B cell (primary cell): ENCODE measurements around the gene KDELR3. TPM values are rescaled to one million over a fixed set of nuclear protein-coding genes. Genes with fewer than 3 reads are reported as not detected.

ENCODE experiments used
- ATAC-seq: fragments of 200-7000 bp; cut with Tn5 transposase; one replicate; pipeline ENCODE4 v1.10.0; 2021; ENCODE audit warnings: low read depth, mild to moderate bottlenecking, moderate number of reproducible peaks, moderate library complexity
- CTCF ChIA-PET: fragments of 350-600 bp; sonication (Branson Sonifier 250); formaldehyde crosslinking; loops from one replicate; lab custom pipeline; 2021; ENCODE audit warnings: antibody characterized with exemption, inconsistent platforms; lab: Charles Lee
- POLR2A ChIA-PET: fragments of 350-600 bp; sonication (Branson Sonifier 250); formaldehyde crosslinking; loops from one replicate; lab custom pipeline; 2021; ENCODE audit warnings: antibody characterized with exemption; lab: Charles Lee
- DNase-seq: peaks from one replicate; pipeline ENCODE4 v3.0.0; 2013
- H2AFZ ChIP-seq: 2 replicates; pipeline ENCODE4 v1.6.1; 2012; ENCODE audit warnings: mild to moderate bottlenecking, low read depth, low read length; ENCODE audit not compliant: insufficient read depth, poor library complexity, severe bottlenecking
- H3K27ac ChIP-seq, 2 donors: 1 replicate in 1 of 2; 2 replicates in 1 of 2; pipeline ENCODE4 v1.5.1; 2012 to 2013; ENCODE audit warnings: low read length in 2 of 2, mild to moderate bottlenecking in 2 of 2, moderate library complexity in 1 of 2
- H3K27me3 ChIP-seq, 4 experiments: fragments of 200-600 bp in 1 of 4; sonication (generic) in 1 of 4; replicated peaks in 1 of 4; 1 replicate in 2 of 4; 2 replicates in 2 of 4; pipeline versions ENCODE4 v1.6.1 to v1.7.0; 2013 to 2016; ENCODE audit warnings: low read length in 3 of 4, mild to moderate bottlenecking in 2 of 4, mixed read lengths in 1 of 4, moderate library complexity in 1 of 4; ENCODE audit not compliant: insufficient read depth in 4 of 4, control insufficient read depth in 3 of 4; ENCODE audit errors: control extremely low read depth in 1 of 4
- H3K36me3 ChIP-seq, 2 experiments: replicated peaks in 1 of 2; 1 replicate in 1 of 2; 2 replicates in 1 of 2; pipeline versions ENCODE4 v1.6.1 to v1.7.1; 2013; ENCODE audit warnings: low read length in 1 of 2; ENCODE audit not compliant: insufficient read depth in 2 of 2, control insufficient read depth in 1 of 2; ENCODE audit errors: control extremely low read depth in 1 of 2, extremely low read depth in 1 of 2
- H3K4me1 ChIP-seq, 2 donors: fragments of 200-600 bp in 1 of 2; sonication (generic) in 1 of 2; 1 replicate in 1 of 2; 2 replicates in 1 of 2; pipeline versions ENCODE4 v1.5.1 to v1.6.1; 2013 to 2017; ENCODE audit warnings: low read length in 2 of 2; ENCODE audit not compliant: control insufficient read depth in 2 of 2, insufficient read depth in 2 of 2
- H3K4me2 ChIP-seq: replicated peaks from 2 replicates; pipeline ENCODE3; 2012; ENCODE audit warnings: mild to moderate bottlenecking, low read depth, low read length; ENCODE audit not compliant: poor library complexity, severe bottlenecking
- H3K4me3 ChIP-seq, 5 experiments: fragments of 200-600 bp in 1 of 5; sonication (generic) in 1 of 5; 1 replicate in 3 of 5; 2 replicates in 2 of 5; pipeline versions ENCODE4 v1.5.1 to v1.7.0; 2011 to 2016; ENCODE audit warnings: low read length in 4 of 5, mild to moderate bottlenecking in 4 of 5, low read depth in 2 of 5, control low read depth in 1 of 5, moderate library complexity in 1 of 5; ENCODE audit not compliant: insufficient read depth in 1 of 5; ENCODE audit errors: control extremely low read depth in 1 of 5, extremely low read depth in 1 of 5
- H3K79me2 ChIP-seq: fragments of 200-600 bp; sonication (generic); one replicate; pipeline ENCODE4 v1.6.0; 2016; ENCODE audit warnings: low read length; ENCODE audit not compliant: control insufficient read depth, insufficient read depth
- H3K9ac ChIP-seq: fragments of 200-600 bp; sonication (generic); 2 replicates; pipeline ENCODE4 v1.6.1; 2017; ENCODE audit warnings: mild to moderate bottlenecking, low read length, moderate library complexity
- H3K9me3 ChIP-seq, 3 donors: one replicate each; pipeline versions ENCODE4 v1.6.1 to v1.7.1; 2013; ENCODE audit warnings: low read length in 2 of 3; ENCODE audit not compliant: control insufficient read depth in 2 of 3, insufficient read depth in 1 of 3; ENCODE audit errors: control extremely low read depth in 1 of 3
- H4K20me1 ChIP-seq: 2 replicates; pipeline ENCODE4 v1.6.0; 2012; ENCODE audit warnings: mild to moderate bottlenecking, low read length; ENCODE audit not compliant: insufficient read depth, control insufficient read depth, poor library complexity, severe bottlenecking
- H3K27ac Mint-ChIP-seq: one replicate; pipeline ENCODE4 v1.8.0; 2021; ENCODE audit warnings: mixed read lengths
- H3K27me3 Mint-ChIP-seq: one replicate; pipeline ENCODE4 v1.8.0; 2021; ENCODE audit warnings: mixed read lengths
- H3K4me1 Mint-ChIP-seq: one replicate; pipeline ENCODE4 v1.8.0; 2021; ENCODE audit warnings: mixed read lengths
- H3K4me3 Mint-ChIP-seq: one replicate; pipeline ENCODE4 v1.8.0; 2021; ENCODE audit warnings: mixed read lengths
- H3K9me3 Mint-ChIP-seq: one replicate; pipeline ENCODE4 v1.8.0; 2022; ENCODE audit warnings: mixed read lengths; ENCODE audit not compliant: insufficient read depth
- EZH2 ChIP-seq: IDR thresholded peaks from 2 replicates; pipeline ENCODE4 v1.6.1; 2012; ENCODE audit warnings: borderline replicate concordance, low read depth, mild to moderate bottlenecking, moderate library complexity, low read length; ENCODE audit not compliant: insufficient read depth, poor library complexity, severe bottlenecking
- WGBS: methylation state at CpG from one replicate; pipeline ENCODE4 v1.1.5; 2013; ENCODE audit warnings: missing lambda C conversion rate; ENCODE audit not compliant: insufficient coverage; 5-methylcytosine and 5-hydroxymethylcytosine counted together
- intact Hi-C: fragments of 100-400 bp; cut with micrococcal nuclease; formaldehyde crosslinking; loops from one replicate; pipeline ENCODE4 v1.10.0; 2022
- polyA plus RNA-seq: library from polyadenylated mRNA; depleted of rRNA; stranded (reverse); fragments of >200 nt; gene quantifications from 2 replicates; pipeline ENCODE4 v1.2.3, GENCODE V29; 2012
- total RNA-seq, 2 donors: library from RNA; stranded (reverse); fragments of 120-200 nt in 1 of 2; gene quantifications; 1 replicate in 1 of 2; 2 replicates in 1 of 2; pipeline versions ENCODE4 v1.2.3 to v1.2.4, GENCODE V29; 2013 to 2022
- TF ChIP-seq, protein P1 (sequence below): fragments of 200-600 bp; IDR thresholded peaks from one replicate; pipeline ENCODE4 v1.8.0; 2022; ENCODE audit warnings: antibody characterized with exemption, mild to moderate bottlenecking

The KDELR3 gene
- total and polyA plus RNA-seq, 2 donors (not counting 1 experiment from before 2014, with no cell fraction given), result not detected

DNA sequence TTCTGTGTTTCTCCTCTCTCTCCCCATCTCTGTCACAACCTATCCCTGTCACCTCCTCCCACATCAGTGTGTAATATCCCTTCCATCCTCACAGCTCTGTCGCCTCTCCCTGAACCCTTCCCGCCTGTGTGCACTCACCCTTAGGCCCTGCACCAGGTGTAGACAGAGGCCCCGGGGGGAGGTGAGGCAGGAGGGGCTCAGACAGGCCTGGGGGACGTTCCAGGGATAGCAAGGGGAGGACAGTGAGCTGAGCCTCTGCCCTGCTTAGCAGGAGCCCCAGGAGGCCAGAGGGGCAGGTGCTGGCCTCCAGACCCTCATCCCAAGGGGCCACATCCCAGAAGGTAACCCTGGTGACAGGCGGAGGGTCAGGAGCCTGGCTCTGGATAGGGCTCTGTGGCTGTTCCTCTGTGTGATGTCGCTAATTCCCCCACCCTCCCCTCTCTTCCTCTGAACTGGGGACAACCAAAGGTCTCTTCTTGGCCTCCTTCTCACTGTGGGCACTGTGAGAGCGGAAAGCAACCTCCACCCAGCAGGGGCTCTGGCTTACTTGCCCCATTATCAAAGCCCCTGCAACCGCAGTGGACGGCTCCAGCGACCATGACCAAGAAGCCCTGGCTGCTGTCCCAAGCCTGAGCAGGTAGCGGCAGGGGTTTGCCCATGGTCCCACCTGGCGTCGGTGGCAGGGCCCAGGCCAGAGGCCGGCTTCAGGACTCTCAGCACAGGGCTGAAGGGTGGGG is 48.6 kb upstream of the KDELR3 start:
- H3K36me3 ChIP-seq, result no peaks in the 10 kb centered on the region
- no peak overlapping the region for H3K4me2 ChIP-seq
- ChIA-PET POLR2A (no interaction called here), CTCF (no interaction called here)
- no peaks in the 10 kb centered on the region for H3K79me2 ChIP-seq
- Mint-ChIP-seq H3K9me3 (no peaks in the 10 kb centered on the region), H3K27me3 (no peaks in the 10 kb centered on the region), H3K4me1 (no peaks in the 10 kb centered on the region), H3K27ac (no peak overlapping the region), H3K4me3 (no peak overlapping the region)
- intact Hi-C loops, result no loop called here
- TF ChIP-seq EZH2, result no peak
- TF ChIP-seq, protein P1, sequence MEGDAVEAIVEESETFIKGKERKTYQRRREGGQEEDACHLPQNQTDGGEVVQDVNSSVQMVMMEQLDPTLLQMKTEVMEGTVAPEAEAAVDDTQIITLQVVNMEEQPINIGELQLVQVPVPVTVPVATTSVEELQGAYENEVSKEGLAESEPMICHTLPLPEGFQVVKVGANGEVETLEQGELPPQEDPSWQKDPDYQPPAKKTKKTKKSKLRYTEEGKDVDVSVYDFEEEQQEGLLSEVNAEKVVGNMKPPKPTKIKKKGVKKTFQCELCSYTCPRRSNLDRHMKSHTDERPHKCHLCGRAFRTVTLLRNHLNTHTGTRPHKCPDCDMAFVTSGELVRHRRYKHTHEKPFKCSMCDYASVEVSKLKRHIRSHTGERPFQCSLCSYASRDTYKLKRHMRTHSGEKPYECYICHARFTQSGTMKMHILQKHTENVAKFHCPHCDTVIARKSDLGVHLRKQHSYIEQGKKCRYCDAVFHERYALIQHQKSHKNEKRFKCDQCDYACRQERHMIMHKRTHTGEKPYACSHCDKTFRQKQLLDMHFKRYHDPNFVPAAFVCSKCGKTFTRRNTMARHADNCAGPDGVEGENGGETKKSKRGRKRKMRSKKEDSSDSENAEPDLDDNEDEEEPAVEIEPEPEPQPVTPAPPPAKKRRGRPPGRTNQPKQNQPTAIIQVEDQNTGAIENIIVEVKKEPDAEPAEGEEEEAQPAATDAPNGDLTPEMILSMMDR, result no peak
- H3K9ac ChIP-seq, result no peak overlapping the region
- H3K4me1 ChIP-seq, result no peaks in the 10 kb centered on the region
- ATAC-seq (no peak), DNase-seq (no peak)
- WGBS, result 92% methylated on average over 13 of the region's 14 CpGs
- no peaks in the 10 kb centered on the region for H3K27me3 ChIP-seq
- no peak overlapping the region for H3K27ac ChIP-seq
- H3K9me3 ChIP-seq, result no peaks in the 10 kb centered on the region
- H2AFZ ChIP-seq, result no peak overlapping the region
- H3K4me3 ChIP-seq, result no peak overlapping the region
- no peaks in the 10 kb centered on the region for H4K20me1 ChIP-seq

DNA sequence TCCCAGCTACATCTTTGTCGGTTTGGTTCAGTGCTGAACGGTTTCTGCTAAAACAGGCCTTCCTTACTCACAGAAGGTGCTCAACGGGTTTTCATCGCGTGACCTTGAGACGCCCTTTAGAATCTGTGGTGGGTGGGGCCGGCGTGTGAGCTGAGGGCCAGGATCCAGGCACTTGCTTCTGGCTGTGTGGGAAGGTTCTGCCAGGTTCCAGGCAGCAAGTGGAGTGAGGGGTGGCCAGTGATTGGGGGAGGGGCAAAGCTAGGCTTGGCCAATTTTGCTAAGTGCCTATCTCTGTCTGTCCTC is 48.1 kb upstream of the KDELR3 start:
- POLR2A ChIA-PET, result no interaction called here
- H3K9me3 Mint-ChIP-seq, result no peaks in the 10 kb centered on the region
- Histone ChIP-seq H4K20me1 (no peaks in the 10 kb centered on the region), H3K27me3 (no peaks in the 10 kb centered on the region), H3K36me3 (no peaks in the 10 kb centered on the region), H2AFZ (no peak overlapping the region), H3K4me1 (no peaks in the 10 kb centered on the region), H3K4me3 (no peak overlapping the region), H3K27ac (no peak overlapping the region), H3K79me2 (no peaks in the 10 kb centered on the region), H3K9ac (no peak overlapping the region), H3K9me3 (no peaks in the 10 kb centered on the region), H3K4me2 (no peak overlapping the region)
- H3K27ac Mint-ChIP-seq, result no peak overlapping the region
- no peak overlapping the region for H3K4me3 Mint-ChIP-seq
- intact Hi-C loops, result no loop called here
- no peak for ATAC-seq
- H3K4me1 Mint-ChIP-seq, result no peaks in the 10 kb centered on the region
- DNase-seq, result no peak
- TF ChIP-seq, protein P1, result no peak
- no peak for TF ChIP-seq EZH2
- H3K27me3 Mint-ChIP-seq, result no peaks in the 10 kb centered on the region
- CTCF ChIA-PET, result no interaction called here
- WGBS, result 97% methylated on average over 6 of the region's 8 CpGs
